Skeletal muscle satellite cell (primary cell): Measurements from ENCODE around the gene UBL7.

Source experiments
- H3K27me3 ChIP-seq: 2 replicates; pipeline ENCODE4 v1.7.0; 2013; ENCODE audit warnings: low read length; ENCODE audit not compliant: control insufficient read depth, insufficient read depth
- H3K36me3 ChIP-seq: 2 replicates; pipeline ENCODE4 v1.7.0; 2013; ENCODE audit warnings: mild to moderate bottlenecking, control low read depth, low read length; ENCODE audit not compliant: insufficient read depth
- H3K4me1 ChIP-seq: 2 replicates; pipeline ENCODE4 v1.7.0; 2013; ENCODE audit warnings: low read length; ENCODE audit not compliant: control insufficient read depth, insufficient read depth
- H3K4me2 ChIP-seq: 2 replicates; pipeline ENCODE4 v1.7.0; 2013; ENCODE audit warnings: mild to moderate bottlenecking, low read length
- H3K4me3 ChIP-seq: 2 replicates; pipeline ENCODE4 v1.7.0; 2013; ENCODE audit warnings: low read length
- H3K9ac ChIP-seq: 2 replicates; pipeline ENCODE4 v1.7.0; 2013; ENCODE audit warnings: mild to moderate bottlenecking, low read depth, low read length, moderate library complexity
- H3K9me3 ChIP-seq: replicated peaks from 2 replicates; pipeline ENCODE4 v1.7.0; 2013; ENCODE audit warnings: mild to moderate bottlenecking, control low read depth, low read length

UBL7 gene

GRCh38 chr15:74419432-74419831 lies 41.5 kb downstream of the UBL7 start:
- H3K9ac ChIP-seq = peak overlapping the region; percentile 65

GRCh38 chr15:74418575-74419338 lies 42.2 kb downstream of the UBL7 start:
- Histone ChIP-seq H3K4me2 (peak overlapping the region; percentile 11), H3K27me3 (no peaks in the 10 kb centered on the region), H3K4me3 (no peak overlapping the region), H3K4me1 (peaks cover 98% of the 10 kb centered on the region), H3K9me3 (no peaks in the 10 kb centered on the region), H3K9ac (peak overlapping the region; percentile 65), H3K36me3 (peaks cover 52% of the 10 kb centered on the region)

More at GRCh38 chr15:74419432-74419831, 41.5 kb downstream of the UBL7 start:
- Histone ChIP-seq H3K36me3 (peaks cover 50% of the 10 kb centered on the region), H3K9me3 (no peaks in the 10 kb centered on the region), H3K4me3 (no peak overlapping the region), H3K4me1 (peaks cover 99% of the 10 kb centered on the region), H3K27me3 (no peaks in the 10 kb centered on the region), H3K4me2 (peak overlapping the region; percentile 67)

- Histone ChIP-seq H3K27me3 (no peaks in the 10 kb centered on the region), H3K9me3 (no peaks in the 10 kb centered on the region), H3K4me1 (peaks cover 87% of the 10 kb centered on the region), H3K4me3 (peak overlapping the region; percentile 35), H3K9ac (peak overlapping the region; percentile 65), H3K36me3 (peaks cover 60% of the 10 kb centered on the region), H3K4me2 (peak overlapping the region; percentile 46)
Measured at GRCh38 chr15:74417670-74418069, 43.3 kb downstream of the UBL7 start.

- Histone ChIP-seq H3K9me3 (no peaks in the 10 kb centered on the region), H3K27me3 (no peaks in the 10 kb centered on the region), H3K36me3 (peaks cover 63% of the 10 kb centered on the region), H3K4me1 (peaks cover 82% of the 10 kb centered on the region), H3K9ac (peak overlapping the region; percentile 65), H3K4me2 (peak overlapping the region; percentile 46), H3K4me3 (peak overlapping the region; percentile 7)
Measured at GRCh38 chr15:74417225-74417624, 43.7 kb downstream of the UBL7 start.

- Histone ChIP-seq H3K9ac (peak overlapping the region; percentile 33), H3K4me3 (peak overlapping the region; percentile 32), H3K4me2 (peak overlapping the region; percentile 46), H3K4me1 (peaks cover 73% of the 10 kb centered on the region), H3K9me3 (no peaks in the 10 kb centered on the region), H3K36me3 (peaks cover 73% of the 10 kb centered on the region), H3K27me3 (no peaks in the 10 kb centered on the region)
Measured at GRCh38 chr15:74415966-74416916, 44.7 kb downstream of the UBL7 start.

GRCh38 chr15:74414603-74415338 lies 46.2 kb downstream of the UBL7 start:
- H3K36me3 ChIP-seq = peaks cover 87% of the 10 kb centered on the region
- H3K4me2 ChIP-seq = no peak overlapping the region
- no peak overlapping the region for H3K4me3 ChIP-seq
- H3K9ac ChIP-seq = no peak overlapping the region
- H3K9me3 ChIP-seq = no peaks in the 10 kb centered on the region
- no peaks in the 10 kb centered on the region for H3K27me3 ChIP-seq
- peaks cover 58% of the 10 kb centered on the region for H3K4me1 ChIP-seq

GRCh38 chr15:74414081-74414580 lies 46.8 kb downstream of the UBL7 start:
- no peaks in the 10 kb centered on the region for H3K9me3 ChIP-seq
- H3K4me3 ChIP-seq = no peak overlapping the region
- H3K4me2 ChIP-seq = no peak overlapping the region
- peaks cover 91% of the 10 kb centered on the region for H3K36me3 ChIP-seq
- H3K4me1 ChIP-seq = peaks cover 54% of the 10 kb centered on the region
- no peaks in the 10 kb centered on the region for H3K27me3 ChIP-seq
- no peak overlapping the region for H3K9ac ChIP-seq

GRCh38 chr15:74413350-74414080 lies 47.4 kb downstream of the UBL7 start:
- no peak overlapping the region for H3K4me3 ChIP-seq
- no peaks in the 10 kb centered on the region for H3K27me3 ChIP-seq
- peaks cover 54% of the 10 kb centered on the region for H3K4me1 ChIP-seq
- no peaks in the 10 kb centered on the region for H3K9me3 ChIP-seq
- H3K4me2 ChIP-seq = no peak overlapping the region
- H3K36me3 ChIP-seq = peaks cover 93% of the 10 kb centered on the region
- peak overlapping the region; percentile 15 for H3K9ac ChIP-seq

- Histone ChIP-seq H3K27me3 (no peaks in the 10 kb centered on the region), H3K4me2 (no peak overlapping the region), H3K4me3 (no peak overlapping the region), H3K36me3 (peaks cover 82% of the 10 kb centered on the region), H3K4me1 (peaks cover 54% of the 10 kb centered on the region), H3K9me3 (no peaks in the 10 kb centered on the region), H3K9ac (no peak overlapping the region)
Measured at GRCh38 chr15:74412159-74412558, 48.8 kb downstream of the UBL7 start.

- Histone ChIP-seq H3K27me3 (no peaks in the 10 kb centered on the region), H3K4me3 (no peak overlapping the region), H3K9me3 (no peaks in the 10 kb centered on the region), H3K4me2 (no peak overlapping the region), H3K9ac (no peak overlapping the region), H3K36me3 (peaks cover 78% of the 10 kb centered on the region), H3K4me1 (peaks cover 54% of the 10 kb centered on the region)
Measured at GRCh38 chr15:74411686-74412085, 49.3 kb downstream of the UBL7 start.
